K562 (cell line): ENCODE data around the gene COL26A1. TPM values are rescaled to one million over a fixed set of nuclear protein-coding genes. Genes with fewer than 3 reads are reported as not detected.

Experiments
- GTF2E2 ChIP-seq: fragments of 200-800 bp; sonication (Bioruptor generic); IDR thresholded peaks from 2 replicates; pipeline ENCODE4 v1.6.1; 2016; ENCODE audit warnings: missing genetic modification characterization, missing compliant biosample characterization
- JUN ChIP-seq, 2 experiments: sonication (generic) in 1 of 2; formaldehyde crosslinking in 1 of 2; IDR thresholded peaks; 2 replicates each; pipeline versions ENCODE4 v1.6.1 to v1.8.0; 2012 to 2022; ENCODE audit warnings: borderline replicate concordance in 2 of 2, mild to moderate bottlenecking in 2 of 2, improper control_type of control experiment in 1 of 2, low read depth in 1 of 2, low read length in 1 of 2, missing genetic modification reagents in 1 of 2
- MAFF ChIP-seq: IDR thresholded peaks from 2 replicates; pipeline ENCODE4 v1.6.1; 2012; ENCODE audit warnings: low read length, improper control_type of control experiment
- RAD21 ChIP-seq, 2 experiments: fragments of 250-450 bp in 1 of 2; fragments of 450-650 bp in 1 of 2; sonication (Bioruptor Pico) in 1 of 2; formaldehyde crosslinking in 1 of 2; IDR thresholded peaks in 1 of 2; conservative IDR thresholded peaks in 1 of 2; 2 replicates each; pipeline versions ENCODE4 v1.4.0 to v1.8.0; 2020 to 2022; ENCODE audit warnings: mild to moderate bottlenecking in 2 of 2, moderate library complexity in 1 of 2
- RBFOX2 ChIP-seq: fragments of 200-400 bp; formaldehyde crosslinking; IDR thresholded peaks from 2 replicates; pipeline ENCODE4 v1.6.1; 2017; ENCODE audit warnings: low read depth, mild to moderate bottlenecking, low read length, moderate library complexity
- SMC3 ChIP-seq: conservative IDR thresholded peaks from 2 replicates; pipeline ENCODE4 v1.6.1; 2011; ENCODE audit warnings: low read depth, low read length, improper control_type of control experiment; ENCODE audit not compliant: insufficient read depth
- polyA plus RNA-seq, 8 experiments: library from polyadenylated mRNA; depleted of rRNA in 4 of 8; stranded (reverse) in 5 of 8; unstranded in 3 of 8; fragments of >200 nt; fragmentation: Nextera tagmentation in 2 of 8; fragmentation: Illumina TruSeq in 1 of 8; extraction: Ambion mirVana in 2 of 8; extraction: Trizol in 1 of 8; gene quantifications; 2 replicates each; pipeline versions ENCODE4 v1.2.1 to v1.2.3, GENCODE V29; 2011 to 2014; ENCODE audit warnings: inconsistent platforms in 1 of 8, missing spikeins in 1 of 8
- total RNA-seq, 7 experiments: library from RNA; depleted of rRNA in 6 of 7; stranded (reverse); fragments of >200 nt in 6 of 7; fragmentation: Illumina TruSeq in 2 of 7; extraction: Trizol in 2 of 7; gene quantifications; 2 replicates each; pipeline versions ENCODE4 v1.2.1 to v1.2.3, GENCODE V29; 2011 to 2021; ENCODE audit warnings: low replicate concordance in 1 of 7
- TF ChIP-seq, protein P1 (sequence below), 2 experiments: fragments of 450-650 bp; formaldehyde crosslinking in 1 of 2; IDR thresholded peaks; 2 replicates each; pipeline versions ENCODE4 v1.4.0 to v1.6.1; 2014 to 2020; ENCODE audit warnings: mild to moderate bottlenecking in 2 of 2, borderline replicate concordance in 1 of 2, low read depth in 1 of 2
- TF ChIP-seq, protein P2 (sequence below): fragments of 450-650 bp; IDR thresholded peaks from 2 replicates; pipeline ENCODE4 v1.6.1; 2016; ENCODE audit warnings: mild to moderate bottlenecking
- TF ChIP-seq, protein P3 (sequence below): sonication (generic); formaldehyde crosslinking; IDR thresholded peaks from 2 replicates; pipeline ENCODE4 v1.8.1; 2023; ENCODE audit warnings: mild to moderate bottlenecking, missing genetic modification reagents, moderate library complexity
- TF ChIP-seq, protein P4 (sequence below): IDR thresholded peaks from 2 replicates; pipeline ENCODE4 v1.6.1; 2011; ENCODE audit warnings: borderline replicate concordance, low read depth, mild to moderate bottlenecking, moderate library complexity, low read length; ENCODE audit not compliant: insufficient read depth, poor library complexity, severe bottlenecking

COL26A1 gene
- total and polyA plus RNA-seq, 9 of the 15 experiments (the other 6 are each of a cell fraction or from before 2014, with no cell fraction given): 0.04 to 0.39 (median 0.07) TPM; not detected in 5

DNA sequence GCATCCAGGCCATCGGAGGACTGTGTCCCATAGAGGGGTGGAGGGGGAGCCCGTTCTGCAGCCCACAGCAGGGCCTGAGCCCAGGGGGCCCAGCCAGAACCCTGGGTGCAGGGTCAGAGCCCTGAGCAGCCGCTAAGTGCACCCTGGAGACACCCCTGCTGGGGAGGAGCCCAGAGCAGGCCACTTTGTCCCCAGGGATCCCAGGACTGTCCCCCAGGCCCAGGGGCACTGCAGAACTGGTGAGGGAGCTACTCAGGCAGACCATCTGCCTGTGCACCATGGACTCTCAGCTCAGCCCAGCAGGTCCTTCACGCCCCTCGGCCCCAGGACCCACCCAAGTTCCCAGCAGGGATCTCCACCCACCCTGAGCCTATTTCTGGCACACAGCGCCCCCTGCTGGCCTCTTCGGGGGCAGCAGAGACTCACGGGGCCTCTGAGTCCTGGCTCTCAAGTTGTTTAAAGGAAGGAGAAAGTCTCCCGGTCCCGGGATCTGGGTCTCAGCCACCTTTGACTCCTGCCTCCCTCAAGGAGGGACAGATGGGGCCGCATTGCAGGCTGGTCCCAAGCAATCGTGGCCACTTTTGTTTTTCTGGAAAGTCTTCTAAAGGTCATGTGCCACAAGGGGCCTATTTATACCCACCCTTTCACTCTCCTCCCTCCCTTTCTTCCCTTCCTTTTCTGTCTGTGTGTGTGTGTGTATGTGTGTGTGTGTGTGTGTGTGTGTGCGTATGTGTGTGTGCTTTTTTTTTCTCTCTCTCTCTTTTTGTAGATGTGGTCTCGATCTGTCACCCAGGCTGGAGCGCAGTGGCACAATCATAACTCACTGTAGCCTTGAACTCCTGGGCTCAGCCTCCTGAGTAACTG is 176.2 kb downstream of the COL26A1 start (continued):
- TF ChIP-seq, protein P1, sequence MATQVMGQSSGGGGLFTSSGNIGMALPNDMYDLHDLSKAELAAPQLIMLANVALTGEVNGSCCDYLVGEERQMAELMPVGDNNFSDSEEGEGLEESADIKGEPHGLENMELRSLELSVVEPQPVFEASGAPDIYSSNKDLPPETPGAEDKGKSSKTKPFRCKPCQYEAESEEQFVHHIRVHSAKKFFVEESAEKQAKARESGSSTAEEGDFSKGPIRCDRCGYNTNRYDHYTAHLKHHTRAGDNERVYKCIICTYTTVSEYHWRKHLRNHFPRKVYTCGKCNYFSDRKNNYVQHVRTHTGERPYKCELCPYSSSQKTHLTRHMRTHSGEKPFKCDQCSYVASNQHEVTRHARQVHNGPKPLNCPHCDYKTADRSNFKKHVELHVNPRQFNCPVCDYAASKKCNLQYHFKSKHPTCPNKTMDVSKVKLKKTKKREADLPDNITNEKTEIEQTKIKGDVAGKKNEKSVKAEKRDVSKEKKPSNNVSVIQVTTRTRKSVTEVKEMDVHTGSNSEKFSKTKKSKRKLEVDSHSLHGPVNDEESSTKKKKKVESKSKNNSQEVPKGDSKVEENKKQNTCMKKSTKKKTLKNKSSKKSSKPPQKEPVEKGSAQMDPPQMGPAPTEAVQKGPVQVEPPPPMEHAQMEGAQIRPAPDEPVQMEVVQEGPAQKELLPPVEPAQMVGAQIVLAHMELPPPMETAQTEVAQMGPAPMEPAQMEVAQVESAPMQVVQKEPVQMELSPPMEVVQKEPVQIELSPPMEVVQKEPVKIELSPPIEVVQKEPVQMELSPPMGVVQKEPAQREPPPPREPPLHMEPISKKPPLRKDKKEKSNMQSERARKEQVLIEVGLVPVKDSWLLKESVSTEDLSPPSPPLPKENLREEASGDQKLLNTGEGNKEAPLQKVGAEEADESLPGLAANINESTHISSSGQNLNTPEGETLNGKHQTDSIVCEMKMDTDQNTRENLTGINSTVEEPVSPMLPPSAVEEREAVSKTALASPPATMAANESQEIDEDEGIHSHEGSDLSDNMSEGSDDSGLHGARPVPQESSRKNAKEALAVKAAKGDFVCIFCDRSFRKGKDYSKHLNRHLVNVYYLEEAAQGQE (IDR thresholded peaks at IDR 0.05; ENCODE audit: borderline replicate concordance): peak; percentile 36; the same call in 1 of the 2 replicates
- TF ChIP-seq, protein P1 (CRISPR knock-in tag; IDR thresholded peaks at IDR 0.05; ENCODE audit: low read depth): no peak
- no peak for TF ChIP-seq JUN (IDR thresholded peaks at IDR 0.05; ENCODE audit: borderline replicate concordance, low read depth, low read length)
- TF ChIP-seq JUN (CRISPR knock-in tag; IDR thresholded peaks at IDR 0.05; ENCODE audit: borderline replicate concordance): no peak
- TF ChIP-seq, protein P2, sequence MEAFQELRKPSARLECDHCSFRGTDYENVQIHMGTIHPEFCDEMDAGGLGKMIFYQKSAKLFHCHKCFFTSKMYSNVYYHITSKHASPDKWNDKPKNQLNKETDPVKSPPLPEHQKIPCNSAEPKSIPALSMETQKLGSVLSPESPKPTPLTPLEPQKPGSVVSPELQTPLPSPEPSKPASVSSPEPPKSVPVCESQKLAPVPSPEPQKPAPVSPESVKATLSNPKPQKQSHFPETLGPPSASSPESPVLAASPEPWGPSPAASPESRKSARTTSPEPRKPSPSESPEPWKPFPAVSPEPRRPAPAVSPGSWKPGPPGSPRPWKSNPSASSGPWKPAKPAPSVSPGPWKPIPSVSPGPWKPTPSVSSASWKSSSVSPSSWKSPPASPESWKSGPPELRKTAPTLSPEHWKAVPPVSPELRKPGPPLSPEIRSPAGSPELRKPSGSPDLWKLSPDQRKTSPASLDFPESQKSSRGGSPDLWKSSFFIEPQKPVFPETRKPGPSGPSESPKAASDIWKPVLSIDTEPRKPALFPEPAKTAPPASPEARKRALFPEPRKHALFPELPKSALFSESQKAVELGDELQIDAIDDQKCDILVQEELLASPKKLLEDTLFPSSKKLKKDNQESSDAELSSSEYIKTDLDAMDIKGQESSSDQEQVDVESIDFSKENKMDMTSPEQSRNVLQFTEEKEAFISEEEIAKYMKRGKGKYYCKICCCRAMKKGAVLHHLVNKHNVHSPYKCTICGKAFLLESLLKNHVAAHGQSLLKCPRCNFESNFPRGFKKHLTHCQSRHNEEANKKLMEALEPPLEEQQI: no peak
- no peak for TF ChIP-seq RBFOX2
- TF ChIP-seq, protein P3, sequence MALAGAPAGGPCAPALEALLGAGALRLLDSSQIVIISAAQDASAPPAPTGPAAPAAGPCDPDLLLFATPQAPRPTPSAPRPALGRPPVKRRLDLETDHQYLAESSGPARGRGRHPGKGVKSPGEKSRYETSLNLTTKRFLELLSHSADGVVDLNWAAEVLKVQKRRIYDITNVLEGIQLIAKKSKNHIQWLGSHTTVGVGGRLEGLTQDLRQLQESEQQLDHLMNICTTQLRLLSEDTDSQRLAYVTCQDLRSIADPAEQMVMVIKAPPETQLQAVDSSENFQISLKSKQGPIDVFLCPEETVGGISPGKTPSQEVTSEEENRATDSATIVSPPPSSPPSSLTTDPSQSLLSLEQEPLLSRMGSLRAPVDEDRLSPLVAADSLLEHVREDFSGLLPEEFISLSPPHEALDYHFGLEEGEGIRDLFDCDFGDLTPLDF (CRISPR knock-in tag): no peak
- TF ChIP-seq SMC3: peak; percentile 54
- TF ChIP-seq, protein P4, sequence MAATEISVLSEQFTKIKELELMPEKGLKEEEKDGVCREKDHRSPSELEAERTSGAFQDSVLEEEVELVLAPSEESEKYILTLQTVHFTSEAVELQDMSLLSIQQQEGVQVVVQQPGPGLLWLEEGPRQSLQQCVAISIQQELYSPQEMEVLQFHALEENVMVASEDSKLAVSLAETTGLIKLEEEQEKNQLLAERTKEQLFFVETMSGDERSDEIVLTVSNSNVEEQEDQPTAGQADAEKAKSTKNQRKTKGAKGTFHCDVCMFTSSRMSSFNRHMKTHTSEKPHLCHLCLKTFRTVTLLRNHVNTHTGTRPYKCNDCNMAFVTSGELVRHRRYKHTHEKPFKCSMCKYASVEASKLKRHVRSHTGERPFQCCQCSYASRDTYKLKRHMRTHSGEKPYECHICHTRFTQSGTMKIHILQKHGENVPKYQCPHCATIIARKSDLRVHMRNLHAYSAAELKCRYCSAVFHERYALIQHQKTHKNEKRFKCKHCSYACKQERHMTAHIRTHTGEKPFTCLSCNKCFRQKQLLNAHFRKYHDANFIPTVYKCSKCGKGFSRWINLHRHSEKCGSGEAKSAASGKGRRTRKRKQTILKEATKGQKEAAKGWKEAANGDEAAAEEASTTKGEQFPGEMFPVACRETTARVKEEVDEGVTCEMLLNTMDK: peak; percentile 80
- TF ChIP-seq MAFF: no peak
- TF ChIP-seq GTF2E2 (tag): no peak
- TF ChIP-seq RAD21 (CRISPR knock-in tag; conservative IDR thresholded peaks at IDR 0.05 in 1 of 2, IDR thresholded peaks at IDR 0.05 in 1 of 2): peak; percentile 54 to 75
